Loucy (cell line): ENCODE data around the gene SPSB3.

ENCODE experiments used
- H2AFZ ChIP-seq: fragments of 200-600 bp; sonication (generic); 2 replicates; pipeline ENCODE4 v1.6.0; 2016; ENCODE audit warnings: antibody characterized with exemption, mild to moderate bottlenecking, low read length, moderate library complexity
- H3F3A ChIP-seq: fragments of 200-600 bp; 2 replicates; pipeline ENCODE4 v1.6.0; 2016; ENCODE audit warnings: antibody characterized with exemption, low read depth, mild to moderate bottlenecking
- H3K27me3 ChIP-seq: fragments of 200-600 bp; sonication (generic); 2 replicates; pipeline ENCODE4 v1.6.1; 2014; ENCODE audit warnings: low read length, mild to moderate bottlenecking; ENCODE audit not compliant: insufficient read depth, poor library complexity, severe bottlenecking
- H3K36me3 ChIP-seq: fragments of 200-600 bp; sonication (generic); 2 replicates; pipeline ENCODE4 v1.6.1; 2016; ENCODE audit warnings: low read length; ENCODE audit not compliant: insufficient read depth
- H3K4me1 ChIP-seq: fragments of 200-600 bp; sonication (generic); 2 replicates; pipeline ENCODE4 v1.5.1; 2014; ENCODE audit warnings: low read length, mild to moderate bottlenecking; ENCODE audit not compliant: insufficient read depth, poor library complexity, severe bottlenecking
- H3K4me2 ChIP-seq: fragments of 200-600 bp; sonication (generic); 2 replicates; pipeline ENCODE4 v1.6.0; 2014; ENCODE audit warnings: antibody characterized with exemption, low read length, low read depth, mild to moderate bottlenecking; ENCODE audit not compliant: poor library complexity, severe bottlenecking
- H3K4me3 ChIP-seq: fragments of 200-600 bp; sonication (generic); 2 replicates; pipeline ENCODE4 v1.5.1; 2014; ENCODE audit warnings: low read length, mild to moderate bottlenecking, mixed read lengths; ENCODE audit not compliant: poor library complexity, severe bottlenecking
- H3K79me2 ChIP-seq: fragments of 200-600 bp; sonication (generic); 2 replicates; pipeline ENCODE4 v1.6.1; 2014; ENCODE audit warnings: low read length; ENCODE audit not compliant: insufficient read depth
- H3K9ac ChIP-seq: fragments of 200-600 bp; sonication (generic); 2 replicates; pipeline ENCODE4 v1.6.0; 2014; ENCODE audit warnings: mild to moderate bottlenecking, low read depth, low read length, moderate library complexity; ENCODE audit not compliant: poor library complexity, severe bottlenecking
- H3K9me2 ChIP-seq: fragments of 200-600 bp; sonication (generic); replicated peaks from 2 replicates; pipeline ENCODE4 v1.6.1; 2016; ENCODE audit warnings: low read depth, low read length, mixed read lengths
- H3K9me3 ChIP-seq: fragments of 200-600 bp; sonication (generic); 2 replicates; pipeline ENCODE4 v1.6.1; 2014; ENCODE audit warnings: mild to moderate bottlenecking, antibody characterized with exemption, low read length, low read depth; ENCODE audit not compliant: insufficient read depth
- H4K20me1 ChIP-seq: fragments of 200-600 bp; sonication (generic); 2 replicates; pipeline ENCODE4 v1.6.0; 2014; ENCODE audit warnings: antibody characterized with exemption, low read length, mild to moderate bottlenecking; ENCODE audit not compliant: insufficient read depth, poor library complexity, severe bottlenecking
- EZH2phosphoT487 ChIP-seq: fragments of 200-600 bp; IDR thresholded peaks from 2 replicates; pipeline ENCODE4 v1.6.1; 2018; ENCODE audit warnings: antibody characterized with exemption, mild to moderate bottlenecking, moderate library complexity, borderline replicate concordance
- TF ChIP-seq, protein P1 (sequence below): fragments of 200-600 bp; sonication (generic); conservative IDR thresholded peaks from 2 replicates; pipeline ENCODE4 v1.5.1; 2014; ENCODE audit warnings: mild to moderate bottlenecking, antibody characterized with exemption, low read length

Gene SPSB3

DNA sequence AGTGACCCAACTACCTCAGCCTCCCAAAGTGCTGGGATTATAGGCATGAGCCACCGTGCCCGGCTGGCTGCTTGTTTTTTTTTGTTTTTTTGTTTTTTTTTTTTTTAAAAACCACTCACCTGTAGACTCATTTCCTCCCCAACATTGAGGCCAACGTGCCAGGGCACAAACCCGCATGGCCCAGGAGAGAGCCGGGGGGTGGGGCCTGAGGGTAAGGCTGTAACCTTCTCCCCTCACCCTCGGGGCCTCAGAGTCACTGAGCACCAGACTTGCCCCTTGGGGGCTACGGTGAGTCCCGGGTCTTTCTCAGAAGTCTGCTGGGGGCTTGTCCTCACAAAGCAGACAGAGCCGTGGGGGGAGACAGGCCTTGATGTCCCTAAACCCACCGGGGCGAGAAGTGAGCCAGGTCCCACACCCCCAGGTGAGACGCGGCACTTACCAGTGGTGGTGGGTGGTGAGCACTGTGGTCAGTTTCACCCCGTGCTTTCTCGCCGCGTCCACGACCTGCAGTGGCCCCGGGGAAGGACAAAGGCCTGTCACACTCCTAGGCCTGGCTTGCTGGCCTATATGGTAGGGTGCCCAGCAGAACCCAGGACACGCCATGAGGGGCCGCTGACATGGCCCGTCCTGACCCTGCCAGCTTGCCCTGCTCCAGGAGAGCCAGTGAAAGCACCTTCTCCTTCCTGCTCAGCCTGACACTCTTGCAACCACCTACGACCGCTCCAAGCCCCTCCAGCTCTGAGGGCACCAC is 39.7 kb upstream of the SPSB3 start:
- no peak overlapping the region for H3K4me3 ChIP-seq
- no peaks in the 10 kb centered on the region for H3K4me1 ChIP-seq
- no peaks in the 10 kb centered on the region for H3K36me3 ChIP-seq
- H4K20me1 ChIP-seq: no peaks in the 10 kb centered on the region
- no peaks in the 10 kb centered on the region for H3F3A ChIP-seq
- H3K9me3 ChIP-seq: no peaks in the 10 kb centered on the region
- H3K27me3 ChIP-seq: no peaks in the 10 kb centered on the region
- H3K9me2 ChIP-seq: no peaks in the 10 kb centered on the region
- TF ChIP-seq EZH2phosphoT487: no peak
- TF ChIP-seq, protein P1, sequence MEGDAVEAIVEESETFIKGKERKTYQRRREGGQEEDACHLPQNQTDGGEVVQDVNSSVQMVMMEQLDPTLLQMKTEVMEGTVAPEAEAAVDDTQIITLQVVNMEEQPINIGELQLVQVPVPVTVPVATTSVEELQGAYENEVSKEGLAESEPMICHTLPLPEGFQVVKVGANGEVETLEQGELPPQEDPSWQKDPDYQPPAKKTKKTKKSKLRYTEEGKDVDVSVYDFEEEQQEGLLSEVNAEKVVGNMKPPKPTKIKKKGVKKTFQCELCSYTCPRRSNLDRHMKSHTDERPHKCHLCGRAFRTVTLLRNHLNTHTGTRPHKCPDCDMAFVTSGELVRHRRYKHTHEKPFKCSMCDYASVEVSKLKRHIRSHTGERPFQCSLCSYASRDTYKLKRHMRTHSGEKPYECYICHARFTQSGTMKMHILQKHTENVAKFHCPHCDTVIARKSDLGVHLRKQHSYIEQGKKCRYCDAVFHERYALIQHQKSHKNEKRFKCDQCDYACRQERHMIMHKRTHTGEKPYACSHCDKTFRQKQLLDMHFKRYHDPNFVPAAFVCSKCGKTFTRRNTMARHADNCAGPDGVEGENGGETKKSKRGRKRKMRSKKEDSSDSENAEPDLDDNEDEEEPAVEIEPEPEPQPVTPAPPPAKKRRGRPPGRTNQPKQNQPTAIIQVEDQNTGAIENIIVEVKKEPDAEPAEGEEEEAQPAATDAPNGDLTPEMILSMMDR: no peak
- H3K79me2 ChIP-seq: peaks cover 8% of the 10 kb centered on the region; the same call in 1 of the 2 replicates
- no peak overlapping the region for H3K4me2 ChIP-seq
- H2AFZ ChIP-seq: no peak overlapping the region
- no peak overlapping the region for H3K9ac ChIP-seq

- Histone ChIP-seq H2AFZ (no peak overlapping the region), H3K4me2 (no peak overlapping the region), H3K9me3 (no peaks in the 10 kb centered on the region), H4K20me1 (no peaks in the 10 kb centered on the region), H3K9ac (no peak overlapping the region), H3K4me1 (no peaks in the 10 kb centered on the region), H3K9me2 (no peaks in the 10 kb centered on the region), H3K36me3 (no peaks in the 10 kb centered on the region), H3K4me3 (no peak overlapping the region), H3F3A (no peaks in the 10 kb centered on the region), H3K79me2 (peaks cover 8% of the 10 kb centered on the region; the same call in 1 of the 2 replicates), H3K27me3 (no peaks in the 10 kb centered on the region)
- TF ChIP-seq, protein P1: no peak
- no peak for TF ChIP-seq EZH2phosphoT487
These were observed 38.5 kb upstream of the SPSB3 start for GRCh38 chr16:1820946-1821290.

- H3K9me3 ChIP-seq: no peaks in the 10 kb centered on the region
- H3K4me3 ChIP-seq: no peak overlapping the region
- no peak overlapping the region for H3K4me2 ChIP-seq
- no peak overlapping the region for H3K9ac ChIP-seq
- H3K79me2 ChIP-seq: peaks cover 2% of the 10 kb centered on the region; the same call in 1 of the 2 replicates
- H3K4me1 ChIP-seq: no peaks in the 10 kb centered on the region
- no peaks in the 10 kb centered on the region for H3F3A ChIP-seq
- TF ChIP-seq, protein P1: no peak
- no peak for TF ChIP-seq EZH2phosphoT487
- H2AFZ ChIP-seq: no peak overlapping the region
- H3K36me3 ChIP-seq: no peaks in the 10 kb centered on the region
- no peaks in the 10 kb centered on the region for H3K27me3 ChIP-seq
- H4K20me1 ChIP-seq: no peaks in the 10 kb centered on the region
- no peaks in the 10 kb centered on the region for H3K9me2 ChIP-seq
These were observed 38.0 kb upstream of the SPSB3 start for GRCh38 chr16:1820096-1820945.
